ENCODE measurements around the gene EDAR. TPM values are rescaled to one million over a fixed set of nuclear protein-coding genes. Genes with fewer than 3 reads are reported as not detected.

The EDAR gene
- total and polyA plus RNA-seq, 2 of the 8 experiments (the other 6 are each of a cell fraction or from before 2014, with no cell fraction given): not detected

DNA sequence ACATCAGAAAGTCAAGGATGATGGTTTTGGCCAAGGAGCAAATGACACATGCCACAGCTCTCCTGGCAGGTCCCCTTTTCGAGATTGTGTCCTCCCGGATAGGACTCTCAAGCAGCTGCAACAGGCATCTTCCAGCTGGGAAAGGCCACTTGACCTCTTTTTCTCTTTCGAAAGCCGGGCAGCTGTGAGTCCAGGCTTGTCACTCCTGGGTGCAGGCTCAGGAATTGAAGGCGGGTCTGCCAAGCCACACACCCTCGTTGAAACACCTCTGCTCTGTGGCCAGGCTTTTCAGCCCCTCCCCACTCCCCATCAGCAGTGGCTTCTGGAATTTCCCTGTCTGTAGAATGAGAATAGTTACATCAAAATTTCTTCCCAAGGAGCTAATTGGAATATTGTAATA lies 104.4 kb downstream of the EDAR start:
- H2BK5ac ChIP-seq (ENCODE audit: low read depth, low read length): no peak overlapping the region
- no peak overlapping the region for H3K4ac ChIP-seq (replicated peaks; ENCODE audit: insufficient read length, low read depth, low read length)
- POLR2A ChIA-PET (ENCODE audit: partially characterized antibody): no interaction called here
- H2BK15ac ChIP-seq (ENCODE audit: low read length): no peak overlapping the region
- H3K27me3 ChIP-seq (replicated peaks in 1 of 4; ENCODE audit: control insufficient read depth in 3 of 4, extremely low read depth in 1 of 4, insufficient read depth in 3 of 4, low read length in 3 of 4): no peaks in the 10 kb centered on the region
- no peak overlapping the region for H3K4me3 ChIP-seq (ENCODE audit: extremely low read depth in 1 of 4, insufficient read depth in 2 of 4, low read depth in 3 of 4, low read length in 4 of 4)
- peaks cover 18 to 22% of the 10 kb centered on the region in 2 experiments for H3K9me3 ChIP-seq (ENCODE audit: insufficient read depth in 2 of 2, low read depth in 1 of 2, low read length in 1 of 2)
- no peak overlapping the region for H4K5ac ChIP-seq (ENCODE audit: insufficient read length, low read depth, low read length)
- H3K9ac ChIP-seq (replicated peaks in 1 of 4; ENCODE audit: extremely low read depth in 1 of 4, low read depth in 3 of 4, low read length in 3 of 4): no peak overlapping the region
- no peak overlapping the region for H3K4me2 ChIP-seq (ENCODE audit: insufficient read depth in 1 of 2, low read depth in 2 of 2, low read length in 2 of 2)
- H3K18ac ChIP-seq (ENCODE audit: extremely low read depth, low read length): no peak overlapping the region
- H2AK5ac ChIP-seq (ENCODE audit: low read depth, low read length): no peak overlapping the region
- DNase-seq (ENCODE audit: low read depth in 1 of 2, low spot score in 2 of 2): no peak
- H2BK20ac ChIP-seq (ENCODE audit: low read length): no peak overlapping the region
- no peaks in the 10 kb centered on the region for H3K79me1 ChIP-seq (ENCODE audit: low read depth, low read length)
- no peak overlapping the region for H2BK12ac ChIP-seq (ENCODE audit: low read depth, low read length)
- no peak overlapping the region for H4K91ac ChIP-seq (replicated peaks; ENCODE audit: insufficient read length, low read length)
- no peak overlapping the region for H2BK120ac ChIP-seq (replicated peaks; ENCODE audit: low read depth, low read length)
- no peaks in the 10 kb centered on the region for H3K4me1 ChIP-seq (replicated peaks in 1 of 4; ENCODE audit: control insufficient read depth in 3 of 4, insufficient read depth in 4 of 4, low read length in 3 of 4)
- whole genome bisulfite sequencing, 2 experiments (ENCODE audit: extremely low coverage in 1 of 2, insufficient coverage in 1 of 2, insufficient read length in 1 of 2, insufficient replicate concordance in 2 of 2, low coverage in 1 of 2, low lambda C conversion rate in 2 of 2, missing lambda C conversion rate in 1 of 2): 82% methylated on average over 6 of the region's 6 CpGs; no CpG with 5 or more reads in 1 of the 2 experiments
- no peak overlapping the region for H3K14ac ChIP-seq (ENCODE audit: insufficient read length)
- no peak overlapping the region for H3K23ac ChIP-seq (ENCODE audit: insufficient read length)
- FAIRE-seq: no peak
- no peak overlapping the region for H3K27ac ChIP-seq (ENCODE audit: low read depth, low read length)
- no peaks in the 10 kb centered on the region for H3K23me2 ChIP-seq (ENCODE audit: low read depth, low read length)
- no peaks in the 10 kb centered on the region for H4K20me1 ChIP-seq (replicated peaks in 1 of 2; ENCODE audit: control insufficient read depth in 1 of 2, insufficient read depth in 2 of 2, low read length in 2 of 2)
- H3K36me3 ChIP-seq (ENCODE audit: control insufficient read depth in 2 of 4, insufficient read depth in 4 of 4, low read length in 3 of 4): no peaks in the 10 kb centered on the region; a peak in 1 of 8 replicates
- H3K79me2 ChIP-seq (ENCODE audit: control insufficient read depth in 1 of 2, insufficient read depth in 2 of 2, low read length in 2 of 2): no peaks in the 10 kb centered on the region
- H2AFZ ChIP-seq (ENCODE audit: low read length): no peak overlapping the region
- H3K56ac ChIP-seq (replicated peaks; ENCODE audit: insufficient read length, low read depth, low read length): no peak overlapping the region
- no peak overlapping the region for H4K8ac ChIP-seq (ENCODE audit: extremely low read depth, insufficient read depth, low read length)
- CTCF ChIA-PET (ENCODE audit: partially characterized antibody): interaction anchor here (1.3 kb wide), 1 partner anchor 104 kb away, joined by 3 read pairs; no protein-coding TSS in a partner anchor
- TF ChIP-seq, protein P1, sequence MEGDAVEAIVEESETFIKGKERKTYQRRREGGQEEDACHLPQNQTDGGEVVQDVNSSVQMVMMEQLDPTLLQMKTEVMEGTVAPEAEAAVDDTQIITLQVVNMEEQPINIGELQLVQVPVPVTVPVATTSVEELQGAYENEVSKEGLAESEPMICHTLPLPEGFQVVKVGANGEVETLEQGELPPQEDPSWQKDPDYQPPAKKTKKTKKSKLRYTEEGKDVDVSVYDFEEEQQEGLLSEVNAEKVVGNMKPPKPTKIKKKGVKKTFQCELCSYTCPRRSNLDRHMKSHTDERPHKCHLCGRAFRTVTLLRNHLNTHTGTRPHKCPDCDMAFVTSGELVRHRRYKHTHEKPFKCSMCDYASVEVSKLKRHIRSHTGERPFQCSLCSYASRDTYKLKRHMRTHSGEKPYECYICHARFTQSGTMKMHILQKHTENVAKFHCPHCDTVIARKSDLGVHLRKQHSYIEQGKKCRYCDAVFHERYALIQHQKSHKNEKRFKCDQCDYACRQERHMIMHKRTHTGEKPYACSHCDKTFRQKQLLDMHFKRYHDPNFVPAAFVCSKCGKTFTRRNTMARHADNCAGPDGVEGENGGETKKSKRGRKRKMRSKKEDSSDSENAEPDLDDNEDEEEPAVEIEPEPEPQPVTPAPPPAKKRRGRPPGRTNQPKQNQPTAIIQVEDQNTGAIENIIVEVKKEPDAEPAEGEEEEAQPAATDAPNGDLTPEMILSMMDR (IDR thresholded peaks at IDR 0.05; ENCODE audit: control extremely low read depth in 1 of 3, insufficient read depth in 1 of 3, low read depth in 1 of 3, low read length in 3 of 3): no peak
- TF ChIP-seq ATF2 (IDR thresholded peaks at IDR 0.05; ENCODE audit: low read length) (no peak), ASH2L (IDR thresholded peaks at IDR 0.05; ENCODE audit: low read length) (no peak), CHD1 (IDR thresholded peaks at IDR 0.05; ENCODE audit: low read depth, low read length) (no peak), SIN3A (conservative IDR thresholded peaks at IDR 0.05 in 1 of 2, IDR thresholded peaks at IDR 0.05 in 1 of 2; ENCODE audit: low read depth in 1 of 2, low read length in 2 of 2) (no peak), TCF12 (IDR thresholded peaks at IDR 0.05; ENCODE audit: low read depth, low read length) (no peak), SP1 (IDR thresholded peaks at IDR 0.05; ENCODE audit: low read depth, low read length) (no peak), KDM1A (IDR thresholded peaks at IDR 0.05; ENCODE audit: borderline replicate concordance, low read length) (no peak)
- TF ChIP-seq, protein P2, sequence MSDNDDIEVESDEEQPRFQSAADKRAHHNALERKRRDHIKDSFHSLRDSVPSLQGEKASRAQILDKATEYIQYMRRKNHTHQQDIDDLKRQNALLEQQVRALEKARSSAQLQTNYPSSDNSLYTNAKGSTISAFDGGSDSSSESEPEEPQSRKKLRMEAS (IDR thresholded peaks at IDR 0.05): no peak

Data from H1 (cell line).